HEK293T (cell line): ENCODE data around the gene SARS1.
"Not testable (repeated sequence)": the region's sequence is repeated elsewhere in the genome, so short reads cannot be mapped to it uniquely, and the experiment has no call there.

Experiments used
- CTBP1 ChIP-seq: fragments of 450-650 bp; IDR thresholded peaks from 2 replicates; pipeline ENCODE4 v1.6.1; 2016; ENCODE audit warnings: borderline replicate concordance
- FOXM1 ChIP-seq: fragments of 450-650 bp; IDR thresholded peaks from 2 replicates; pipeline ENCODE4 v1.6.1; 2017; ENCODE audit warnings: mild to moderate bottlenecking, borderline replicate concordance
- HDGF ChIP-seq: fragments of 450-650 bp; IDR thresholded peaks from 2 replicates; pipeline ENCODE4 v1.6.1; 2017; ENCODE audit warnings: antibody characterized with exemption, borderline replicate concordance
- L3MBTL2 ChIP-seq: fragments of 450-650 bp; conservative IDR thresholded peaks from 2 replicates; pipeline ENCODE4 v1.6.1; 2016; ENCODE audit warnings: mild to moderate bottlenecking
- NFRKB ChIP-seq: fragments of 450-650 bp; IDR thresholded peaks from 2 replicates; pipeline ENCODE4 v1.6.1; 2016; ENCODE audit warnings: mild to moderate bottlenecking, moderate library complexity
- SP1 ChIP-seq: fragments of 450-650 bp; IDR thresholded peaks from 2 replicates; pipeline ENCODE4 v1.6.1; 2017
- TARDBP ChIP-seq: fragments of 450-650 bp; IDR thresholded peaks from 2 replicates; pipeline ENCODE4 v1.6.1; 2016
- ZNF384 ChIP-seq: fragments of 450-650 bp; IDR thresholded peaks from 2 replicates; pipeline ENCODE4 v1.6.1; 2016
- TF ChIP-seq, protein P1 (sequence below): fragments of 450-650 bp; IDR thresholded peaks from 2 replicates; pipeline ENCODE4 v1.6.1; 2016

GRCh38 chr1:109286762-109287161 lies 73.0 kb downstream of the SARS1 start:
- TF ChIP-seq NFRKB, ZNF384, TARDBP, CTBP1, FOXM1, SP1, L3MBTL2, HDGF: not testable (repeated sequence)
- TF ChIP-seq, protein P1, sequence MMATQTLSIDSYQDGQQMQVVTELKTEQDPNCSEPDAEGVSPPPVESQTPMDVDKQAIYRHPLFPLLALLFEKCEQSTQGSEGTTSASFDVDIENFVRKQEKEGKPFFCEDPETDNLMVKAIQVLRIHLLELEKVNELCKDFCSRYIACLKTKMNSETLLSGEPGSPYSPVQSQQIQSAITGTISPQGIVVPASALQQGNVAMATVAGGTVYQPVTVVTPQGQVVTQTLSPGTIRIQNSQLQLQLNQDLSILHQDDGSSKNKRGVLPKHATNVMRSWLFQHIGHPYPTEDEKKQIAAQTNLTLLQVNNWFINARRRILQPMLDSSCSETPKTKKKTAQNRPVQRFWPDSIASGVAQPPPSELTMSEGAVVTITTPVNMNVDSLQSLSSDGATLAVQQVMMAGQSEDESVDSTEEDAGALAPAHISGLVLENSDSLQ, result not testable (repeated sequence)
